Panc1 (cell line): ENCODE results near the gene LYRM4.

Experiments used
- POLR2AphosphoS5 ChIP-seq: IDR thresholded peaks from 2 replicates; pipeline ENCODE4 v1.6.1; 2012; ENCODE audit warnings: mild to moderate bottlenecking, low read depth, low read length, moderate library complexity
- SIN3A ChIP-seq: IDR thresholded peaks from 2 replicates; pipeline ENCODE4 v1.6.1; 2012; ENCODE audit warnings: low read depth, mild to moderate bottlenecking, low read length, moderate library complexity, borderline replicate concordance; ENCODE audit not compliant: insufficient read depth
- TCF7L2 ChIP-seq: IDR thresholded peaks from 2 replicates; pipeline ENCODE4 v1.6.1; 2011; ENCODE audit warnings: mild to moderate bottlenecking, low read depth, low read length, inconsistent platforms
- TF ChIP-seq, protein P1 (sequence below): fragments of 450-650 bp; IDR thresholded peaks from 2 replicates; pipeline ENCODE4 v1.5.1; 2017; ENCODE audit warnings: mild to moderate bottlenecking

DNA sequence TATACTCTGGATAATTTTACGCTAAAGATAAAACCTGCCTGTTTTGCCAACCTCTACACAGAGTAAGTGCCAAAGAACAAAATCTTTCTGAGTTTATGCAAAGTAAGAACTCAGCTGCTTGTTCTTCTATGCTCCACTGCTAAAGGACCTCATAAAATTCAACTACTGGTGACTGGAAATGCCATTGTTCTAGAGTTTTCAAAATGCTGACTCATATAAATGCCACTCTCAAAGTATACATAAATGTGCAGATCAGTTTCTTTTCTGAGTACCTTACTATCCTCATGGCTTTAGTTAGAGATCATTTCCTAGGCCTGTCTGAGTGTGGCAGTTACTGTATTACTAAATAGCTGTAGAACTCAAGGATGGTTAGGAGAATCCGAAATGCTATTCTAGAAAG lies 45.6 kb downstream of the LYRM4 start:
- TF ChIP-seq, protein P1, sequence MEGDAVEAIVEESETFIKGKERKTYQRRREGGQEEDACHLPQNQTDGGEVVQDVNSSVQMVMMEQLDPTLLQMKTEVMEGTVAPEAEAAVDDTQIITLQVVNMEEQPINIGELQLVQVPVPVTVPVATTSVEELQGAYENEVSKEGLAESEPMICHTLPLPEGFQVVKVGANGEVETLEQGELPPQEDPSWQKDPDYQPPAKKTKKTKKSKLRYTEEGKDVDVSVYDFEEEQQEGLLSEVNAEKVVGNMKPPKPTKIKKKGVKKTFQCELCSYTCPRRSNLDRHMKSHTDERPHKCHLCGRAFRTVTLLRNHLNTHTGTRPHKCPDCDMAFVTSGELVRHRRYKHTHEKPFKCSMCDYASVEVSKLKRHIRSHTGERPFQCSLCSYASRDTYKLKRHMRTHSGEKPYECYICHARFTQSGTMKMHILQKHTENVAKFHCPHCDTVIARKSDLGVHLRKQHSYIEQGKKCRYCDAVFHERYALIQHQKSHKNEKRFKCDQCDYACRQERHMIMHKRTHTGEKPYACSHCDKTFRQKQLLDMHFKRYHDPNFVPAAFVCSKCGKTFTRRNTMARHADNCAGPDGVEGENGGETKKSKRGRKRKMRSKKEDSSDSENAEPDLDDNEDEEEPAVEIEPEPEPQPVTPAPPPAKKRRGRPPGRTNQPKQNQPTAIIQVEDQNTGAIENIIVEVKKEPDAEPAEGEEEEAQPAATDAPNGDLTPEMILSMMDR = 0 out of 2 replicates have a peak, but pooled peaks have one; percentile 44
- TF ChIP-seq SIN3A (no peak), POLR2AphosphoS5 (no peak), TCF7L2 (no peak)
